ENCODE measurements around the gene IL23A. TPM values are rescaled to one million over a fixed set of nuclear protein-coding genes. Genes with fewer than 3 reads are reported as not detected.

IL23A gene
- polyA plus RNA-seq, 1 of the 3 experiments (the other 2 are of a cell fraction): 0.46 TPM

GRCh38 chr12:56299853-56300643 lies 38.6 kb upstream of the IL23A start, which contains the start of gene CS (continued):
- peak; percentile 36 for TF ChIP-seq SIN3A (IDR thresholded peaks at IDR 0.05; ENCODE audit: borderline replicate concordance, low read depth, low read length)
- peak; percentile 89 for TF ChIP-seq MAX (IDR thresholded peaks at IDR 0.05; ENCODE audit: low read depth)
- no peak for TF ChIP-seq ELF1 (IDR thresholded peaks at IDR 0.05)
- no peak for TF ChIP-seq EP300 (IDR thresholded peaks at IDR 0.05; ENCODE audit: borderline replicate concordance in 1 of 2, low read depth in 1 of 2, low read length in 1 of 2)
- TF ChIP-seq NRF1 (IDR thresholded peaks at IDR 0.05; ENCODE audit: low read depth, low read length): no peak
- no peak for TF ChIP-seq REST (IDR thresholded peaks at IDR 0.05; ENCODE audit: low read depth, low read length)
- no peak for TF ChIP-seq RAD21 (IDR thresholded peaks at IDR 0.05; ENCODE audit: low read length)
- TF ChIP-seq JUND (IDR thresholded peaks at IDR 0.05): no peak

GRCh38 chr12:56300644-56301464 lies 37.8 kb upstream of the IL23A start:
- Histone ChIP-seq H4K20me1 (ENCODE audit: insufficient read depth) (peaks cover 33% of the 10 kb centered on the region), H3K9ac (peak overlapping the region; percentile 73), H3K4me2 (peak overlapping the region; percentile 87), H3K79me2 (ENCODE audit: insufficient read depth) (peaks cover 55% of the 10 kb centered on the region), H3K36me3 (replicated peaks in 1 of 2; ENCODE audit: control insufficient read depth in 1 of 2, insufficient read depth in 2 of 2, low read length in 1 of 2) (peaks cover 4 to 28% of the 10 kb centered on the region in 2 experiments), H3K4me3 (ENCODE audit: low read depth in 2 of 2, low read length in 1 of 2) (peak overlapping the region; percentile 78 to 92), H3K9me2 (no peaks in the 10 kb centered on the region), H3K4me1 (ENCODE audit: control insufficient read depth in 1 of 2, insufficient read depth in 2 of 2, low read depth in 1 of 2, low read length in 1 of 2) (peaks cover 14 to 27% of the 10 kb centered on the region in 2 experiments; a peak in 2 of 4 replicates), H3F3A (replicated peaks; ENCODE audit: insufficient read depth) (peaks cover 34% of the 10 kb centered on the region), H3K27ac (ENCODE audit: low read depth in 2 of 2, low read length in 1 of 2) (peak overlapping the region; percentile 82 to 85), H2AFZ (ENCODE audit: low read depth) (peak overlapping the region; percentile 83; the same call in 1 of the 2 replicates), H3K9me3 (no peaks in the 10 kb centered on the region), H3K27me3 (ENCODE audit: insufficient read depth) (no peaks in the 10 kb centered on the region)
- ChIA-PET CTCF (interaction anchor here (0.9 kb wide), 1 partner anchor 14 kb away, joined by 3 read pairs; no protein-coding TSS in a partner anchor), POLR2A (interaction anchor here (1.0 to 1.7 kb wide), 2 partner anchors 34 to 327 kb away, joined by 3 to 4 read pairs; partner anchors contain the start of genes COQ10A and RAB5B)
- DNase-seq: no peak
- no peak for TF ChIP-seq IRF3 (IDR thresholded peaks at IDR 0.05; ENCODE audit: low read depth, low read length)
- TF ChIP-seq MEF2A (IDR thresholded peaks at IDR 0.05; ENCODE audit: borderline replicate concordance, low read depth): no peak
- peak; percentile 7; the same call in 1 of the 2 replicates for TF ChIP-seq YY1 (IDR thresholded peaks at IDR 0.05; ENCODE audit: low read depth)
- TF ChIP-seq FOXJ3 (CRISPR knock-in tag; IDR thresholded peaks at IDR 0.05): no peak
- TF ChIP-seq FOSL2 (IDR thresholded peaks at IDR 0.05; ENCODE audit: borderline replicate concordance, low read depth): no peak
- TF ChIP-seq JUND (IDR thresholded peaks at IDR 0.05): no peak
- no peak for TF ChIP-seq RAD21 (IDR thresholded peaks at IDR 0.05; ENCODE audit: low read length)
- TF ChIP-seq FOXM1 (IDR thresholded peaks at IDR 0.05; ENCODE audit: low read depth): no peak
- no peak for TF ChIP-seq CHD2 (IDR thresholded peaks at IDR 0.05; ENCODE audit: low read length, partially characterized antibody)
- TF ChIP-seq GATA2 (CRISPR knock-in tag; IDR thresholded peaks at IDR 0.05): 0 out of 2 replicates have a peak, but pooled peaks have one; percentile 14
- TF ChIP-seq EP300 (IDR thresholded peaks at IDR 0.05; ENCODE audit: borderline replicate concordance in 1 of 2, low read depth in 1 of 2, low read length in 1 of 2): no peak
- TF ChIP-seq EZH2phosphoT487 (IDR thresholded peaks at IDR 0.05; ENCODE audit: borderline replicate concordance, low read depth): no peak
- no peak for TF ChIP-seq ELF1 (IDR thresholded peaks at IDR 0.05)
- TF ChIP-seq RFX5 (IDR thresholded peaks at IDR 0.05; ENCODE audit: low read length): no peak
- 52% methylated on average over 21 of the region's 21 CpGs for WGBS (ENCODE audit: low lambda C conversion rate)

All from SK-N-SH (cell line).